ENCODE results near the gene CMTR1.

DNA sequence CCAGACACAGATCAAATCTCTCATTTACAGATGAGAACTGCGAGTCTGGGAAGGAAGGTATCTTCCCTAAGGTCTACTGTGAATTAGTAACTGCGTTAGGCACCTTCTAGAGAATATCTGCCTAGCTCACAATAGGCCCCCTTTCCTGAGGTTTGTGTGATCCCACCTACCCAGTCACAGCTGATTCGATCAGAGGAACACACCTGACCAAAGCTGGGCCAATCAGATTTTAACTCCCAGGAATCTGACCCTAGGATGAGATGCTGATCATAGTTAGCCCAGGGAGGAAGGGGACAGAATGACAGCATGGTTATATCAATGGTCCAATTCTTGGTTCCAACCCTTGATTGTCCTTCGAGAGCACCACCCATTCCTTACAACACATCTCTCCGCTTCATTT lies 74.1 kb downstream of the CMTR1 start:
- TF ChIP-seq, protein P1, sequence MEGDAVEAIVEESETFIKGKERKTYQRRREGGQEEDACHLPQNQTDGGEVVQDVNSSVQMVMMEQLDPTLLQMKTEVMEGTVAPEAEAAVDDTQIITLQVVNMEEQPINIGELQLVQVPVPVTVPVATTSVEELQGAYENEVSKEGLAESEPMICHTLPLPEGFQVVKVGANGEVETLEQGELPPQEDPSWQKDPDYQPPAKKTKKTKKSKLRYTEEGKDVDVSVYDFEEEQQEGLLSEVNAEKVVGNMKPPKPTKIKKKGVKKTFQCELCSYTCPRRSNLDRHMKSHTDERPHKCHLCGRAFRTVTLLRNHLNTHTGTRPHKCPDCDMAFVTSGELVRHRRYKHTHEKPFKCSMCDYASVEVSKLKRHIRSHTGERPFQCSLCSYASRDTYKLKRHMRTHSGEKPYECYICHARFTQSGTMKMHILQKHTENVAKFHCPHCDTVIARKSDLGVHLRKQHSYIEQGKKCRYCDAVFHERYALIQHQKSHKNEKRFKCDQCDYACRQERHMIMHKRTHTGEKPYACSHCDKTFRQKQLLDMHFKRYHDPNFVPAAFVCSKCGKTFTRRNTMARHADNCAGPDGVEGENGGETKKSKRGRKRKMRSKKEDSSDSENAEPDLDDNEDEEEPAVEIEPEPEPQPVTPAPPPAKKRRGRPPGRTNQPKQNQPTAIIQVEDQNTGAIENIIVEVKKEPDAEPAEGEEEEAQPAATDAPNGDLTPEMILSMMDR (IDR thresholded peaks at IDR 0.05; ENCODE audit: insufficient read depth, low read length): no peak
- TF ChIP-seq, protein P2, sequence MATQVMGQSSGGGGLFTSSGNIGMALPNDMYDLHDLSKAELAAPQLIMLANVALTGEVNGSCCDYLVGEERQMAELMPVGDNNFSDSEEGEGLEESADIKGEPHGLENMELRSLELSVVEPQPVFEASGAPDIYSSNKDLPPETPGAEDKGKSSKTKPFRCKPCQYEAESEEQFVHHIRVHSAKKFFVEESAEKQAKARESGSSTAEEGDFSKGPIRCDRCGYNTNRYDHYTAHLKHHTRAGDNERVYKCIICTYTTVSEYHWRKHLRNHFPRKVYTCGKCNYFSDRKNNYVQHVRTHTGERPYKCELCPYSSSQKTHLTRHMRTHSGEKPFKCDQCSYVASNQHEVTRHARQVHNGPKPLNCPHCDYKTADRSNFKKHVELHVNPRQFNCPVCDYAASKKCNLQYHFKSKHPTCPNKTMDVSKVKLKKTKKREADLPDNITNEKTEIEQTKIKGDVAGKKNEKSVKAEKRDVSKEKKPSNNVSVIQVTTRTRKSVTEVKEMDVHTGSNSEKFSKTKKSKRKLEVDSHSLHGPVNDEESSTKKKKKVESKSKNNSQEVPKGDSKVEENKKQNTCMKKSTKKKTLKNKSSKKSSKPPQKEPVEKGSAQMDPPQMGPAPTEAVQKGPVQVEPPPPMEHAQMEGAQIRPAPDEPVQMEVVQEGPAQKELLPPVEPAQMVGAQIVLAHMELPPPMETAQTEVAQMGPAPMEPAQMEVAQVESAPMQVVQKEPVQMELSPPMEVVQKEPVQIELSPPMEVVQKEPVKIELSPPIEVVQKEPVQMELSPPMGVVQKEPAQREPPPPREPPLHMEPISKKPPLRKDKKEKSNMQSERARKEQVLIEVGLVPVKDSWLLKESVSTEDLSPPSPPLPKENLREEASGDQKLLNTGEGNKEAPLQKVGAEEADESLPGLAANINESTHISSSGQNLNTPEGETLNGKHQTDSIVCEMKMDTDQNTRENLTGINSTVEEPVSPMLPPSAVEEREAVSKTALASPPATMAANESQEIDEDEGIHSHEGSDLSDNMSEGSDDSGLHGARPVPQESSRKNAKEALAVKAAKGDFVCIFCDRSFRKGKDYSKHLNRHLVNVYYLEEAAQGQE (IDR thresholded peaks at IDR 0.05; ENCODE audit: insufficient replicate concordance, low read depth): no peak
- TF ChIP-seq POLR2AphosphoS5 (IDR thresholded peaks at IDR 0.05; ENCODE audit: low read depth): no peak
- TF ChIP-seq GABPA (IDR thresholded peaks at IDR 0.05; ENCODE audit: low read depth): no peak
